Stomach (tissue), 9 donors: ENCODE data around the gene CLEC1A. TPM values are rescaled to one million over a fixed set of nuclear protein-coding genes. Genes with fewer than 3 reads are reported as not detected.

Experiments
- DNase-seq, 2 donors: peaks; one replicate each; pipeline versions ENCODE4 v3.0.0 to v3.0.0-alpha.2; 2013 to 2019
- H3K27ac ChIP-seq, 5 donors: fragments of 200-600 bp in 4 of 5; sonication (generic) in 4 of 5; one replicate each; pipeline ENCODE4 v1.5.1; 2013 to 2019; ENCODE audit warnings: mild to moderate bottlenecking in 1 of 5, moderate library complexity in 1 of 5
- H3K27me3 ChIP-seq, 3 donors: fragments of 200-600 bp; sonication (generic); one replicate each; pipeline ENCODE4 v1.5.1; 2017 to 2019; ENCODE audit warnings: mixed run types in 1 of 3
- H3K36me3 ChIP-seq, 4 donors: fragments of 200-600 bp; sonication (generic); 1 replicate in 3 of 4; 2 replicates in 1 of 4; pipeline ENCODE4 v1.5.1; 2016 to 2019
- H3K4me1 ChIP-seq, 4 donors: fragments of 200-600 bp; sonication (generic); one replicate each; pipeline ENCODE4 v1.5.1; 2016 to 2019
- H3K4me3 ChIP-seq, 4 donors: fragments of 200-600 bp; sonication (generic) in 3 of 4; one replicate each; pipeline ENCODE4 v1.5.1; 2016 to 2019; ENCODE audit warnings: mild to moderate bottlenecking in 1 of 4
- H3K9me3 ChIP-seq, 4 donors: fragments of 200-600 bp; sonication (generic); one replicate each; pipeline ENCODE4 v1.5.1; 2016 to 2019
- CTCF ChIP-seq, 7 experiments: fragments of 450-650 bp in 4 of 7; fragments of 200-600 bp in 3 of 7; sonication (generic) in 3 of 7; IDR thresholded peaks; one replicate each; pipeline ENCODE4 v1.5.1; 2016 to 2019; ENCODE audit warnings: antibody characterized with exemption in 7 of 7, control low read depth in 2 of 7, mild to moderate bottlenecking in 1 of 7
- EP300 ChIP-seq: sonication (generic); formaldehyde crosslinking; IDR thresholded peaks from one replicate; pipeline ENCODE4 v1.6.1; 2017; ENCODE audit warnings: antibody characterized with exemption
- POLR2A ChIP-seq, 4 donors: fragments of 450-650 bp; IDR thresholded peaks; one replicate each; pipeline ENCODE4 v1.6.1; 2016; ENCODE audit warnings: antibody characterized with exemption in 4 of 4, control low read depth in 2 of 4, mild to moderate bottlenecking in 1 of 4, moderate library complexity in 1 of 4
- POLR2AphosphoS5 ChIP-seq, 3 donors: sonication (generic); formaldehyde crosslinking; IDR thresholded peaks; one replicate each; pipeline ENCODE4 v1.6.1; 2016; ENCODE audit warnings: antibody characterized with exemption in 3 of 3
- WGBS, 5 donors: extraction: QIAGEN DNeasy Blood & Tissue Kit in 3 of 5; methylation state at CpG; one replicate each; pipeline versions ENCODE4 v1.1.5 to v1.1.7; 2013 to 2018; 5-methylcytosine and 5-hydroxymethylcytosine counted together
- intact Hi-C: fragments of 100-400 bp; cut with DNase I; formaldehyde crosslinking; loops from one replicate; pipeline ENCODE4 v1.15.1; 2023; ENCODE audit warnings: low total_unique reads
- polyA plus RNA-seq, 3 donors: library from polyadenylated mRNA; stranded (reverse); fragments of 200-250 nt; gene quantifications; one replicate each; pipeline ENCODE4 v1.2.3, GENCODE V29; 2013
- total RNA-seq, 5 donors: library from RNA; depleted of rRNA; stranded (reverse); fragments of >200 nt; gene quantifications; one replicate each; pipeline versions ENCODE4 v1.1.0 to v1.2.3, GENCODE V29; 2014 to 2016
- donor health status: healthy with polysubstance abuse.
- donor health status: Bipolar disorder and iron deficiency.
- donor health status: healthy.

CLEC1A gene
- total and polyA plus RNA-seq, 8 donors, result 0.46 to 4.6 (median 0.96) TPM; not detected in 2

GRCh38 chr12:10136637-10137205 lies 37.9 kb upstream of the CLEC1A start:
- Histone ChIP-seq H3K36me3 (no peaks in the 10 kb centered on the region), H3K4me3 (no peak overlapping the region), H3K27ac (no peak overlapping the region), H3K9me3 (no peaks in the 10 kb centered on the region), H3K4me1 (no peaks in the 10 kb centered on the region), H3K27me3 (no peaks in the 10 kb centered on the region)
- DNase-seq, result no peak
- WGBS, 5 donors, result 77 to 83% (median 81%) methylated on average over 13 of the region's 13 CpGs
- TF ChIP-seq POLR2AphosphoS5 (IDR thresholded peaks at IDR 0.05), result no peak
- TF ChIP-seq POLR2A (IDR thresholded peaks at IDR 0.05), result no peak
- TF ChIP-seq EP300, result no peak
- no peak for TF ChIP-seq CTCF (IDR thresholded peaks at IDR 0.05)
- intact Hi-C loops, result no loop called here

GRCh38 chr12:10135126-10135525 lies 36.3 kb upstream of the CLEC1A start:
- intact Hi-C loops, result no loop called here
- DNase-seq, result no peak
- Histone ChIP-seq H3K9me3 (no peaks in the 10 kb centered on the region), H3K4me3 (no peak overlapping the region), H3K36me3 (no peaks in the 10 kb centered on the region), H3K27me3 (no peaks in the 10 kb centered on the region), H3K4me1 (no peaks in the 10 kb centered on the region), H3K27ac (no peak overlapping the region)
- WGBS, 5 donors, result 56 to 64% (median 59%) methylated on average over 4 of the region's 4 CpGs
- TF ChIP-seq POLR2AphosphoS5 (IDR thresholded peaks at IDR 0.05), result no peak
- no peak for TF ChIP-seq POLR2A (IDR thresholded peaks at IDR 0.05)
- TF ChIP-seq EP300, result no peak
- TF ChIP-seq CTCF (IDR thresholded peaks at IDR 0.05), result no peak

- H3K9me3 ChIP-seq, result no peaks in the 10 kb centered on the region
- 67 to 76% (median 71%) methylated on average over 6 of the region's 6 CpGs for WGBS, 5 donors
- no peaks in the 10 kb centered on the region for H3K4me1 ChIP-seq
- H3K4me3 ChIP-seq, result no peak overlapping the region
- TF ChIP-seq POLR2A (IDR thresholded peaks at IDR 0.05) (no peak), POLR2AphosphoS5 (IDR thresholded peaks at IDR 0.05) (no peak), CTCF (IDR thresholded peaks at IDR 0.05) (no peak), EP300 (no peak)
- H3K27ac ChIP-seq, result no peak overlapping the region
- intact Hi-C loops, result no loop called here
- no peak for DNase-seq
- no peaks in the 10 kb centered on the region for H3K27me3 ChIP-seq
- H3K36me3 ChIP-seq, result no peaks in the 10 kb centered on the region
Observed at GRCh38 chr12:10132850-10133370, 34.1 kb upstream of the CLEC1A start.

- Histone ChIP-seq H3K27ac (peak overlapping the region in 2 of 5 donors; percentile 30 to 75), H3K27me3 (no peaks in the 10 kb centered on the region), H3K4me3 (no peak overlapping the region), H3K4me1 (no peaks in the 10 kb centered on the region), H3K36me3 (no peaks in the 10 kb centered on the region), H3K9me3 (no peaks in the 10 kb centered on the region)
- DNase-seq, result no peak
- TF ChIP-seq CTCF (IDR thresholded peaks at IDR 0.05) (no peak), POLR2AphosphoS5 (IDR thresholded peaks at IDR 0.05) (no peak)
- 63 to 75% (median 65%) methylated on average over 2 of the region's 2 CpGs for WGBS, 5 donors
- intact Hi-C loops, result no loop called here
Observed at GRCh38 chr12:10131111-10131690, 32.4 kb upstream of the CLEC1A start.
